Measurements from ENCODE around the gene TRAIP.
"Not testable (repeated sequence)": the region's sequence is repeated elsewhere in the genome, so short reads cannot be mapped to it uniquely, and the experiment has no call there.

- TF ChIP-seq, protein P1, sequence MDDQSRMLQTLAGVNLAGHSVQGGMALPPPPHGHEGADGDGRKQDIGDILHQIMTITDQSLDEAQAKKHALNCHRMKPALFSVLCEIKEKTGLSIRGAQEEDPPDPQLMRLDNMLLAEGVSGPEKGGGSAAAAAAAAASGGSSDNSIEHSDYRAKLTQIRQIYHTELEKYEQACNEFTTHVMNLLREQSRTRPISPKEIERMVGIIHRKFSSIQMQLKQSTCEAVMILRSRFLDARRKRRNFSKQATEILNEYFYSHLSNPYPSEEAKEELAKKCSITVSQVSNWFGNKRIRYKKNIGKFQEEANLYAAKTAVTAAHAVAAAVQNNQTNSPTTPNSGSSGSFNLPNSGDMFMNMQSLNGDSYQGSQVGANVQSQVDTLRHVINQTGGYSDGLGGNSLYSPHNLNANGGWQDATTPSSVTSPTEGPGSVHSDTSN (IDR thresholded peaks at IDR 0.05): not testable (repeated sequence)
- not testable (repeated sequence) for TF ChIP-seq CTCF (IDR thresholded peaks at IDR 0.05); KDM5A (IDR thresholded peaks at IDR 0.05); POLR2A (IDR thresholded peaks at IDR 0.05; ENCODE audit: low read length)
Measured at GRCh38 chr3:49780975-49781365, 75.4 kb downstream of the TRAIP start.
